HG02884 (cell line): ENCODE results near the gene GPS1.

Source experiments
- ATAC-seq: cut with Tn5 transposase; IDR thresholded peaks from one replicate; pipeline ENCODE4 v1.9.1; 2021; ENCODE audit warnings: mild to moderate bottlenecking, moderate library complexity; ENCODE audit not compliant: unreplicated experiment

GPS1 gene

DNA sequence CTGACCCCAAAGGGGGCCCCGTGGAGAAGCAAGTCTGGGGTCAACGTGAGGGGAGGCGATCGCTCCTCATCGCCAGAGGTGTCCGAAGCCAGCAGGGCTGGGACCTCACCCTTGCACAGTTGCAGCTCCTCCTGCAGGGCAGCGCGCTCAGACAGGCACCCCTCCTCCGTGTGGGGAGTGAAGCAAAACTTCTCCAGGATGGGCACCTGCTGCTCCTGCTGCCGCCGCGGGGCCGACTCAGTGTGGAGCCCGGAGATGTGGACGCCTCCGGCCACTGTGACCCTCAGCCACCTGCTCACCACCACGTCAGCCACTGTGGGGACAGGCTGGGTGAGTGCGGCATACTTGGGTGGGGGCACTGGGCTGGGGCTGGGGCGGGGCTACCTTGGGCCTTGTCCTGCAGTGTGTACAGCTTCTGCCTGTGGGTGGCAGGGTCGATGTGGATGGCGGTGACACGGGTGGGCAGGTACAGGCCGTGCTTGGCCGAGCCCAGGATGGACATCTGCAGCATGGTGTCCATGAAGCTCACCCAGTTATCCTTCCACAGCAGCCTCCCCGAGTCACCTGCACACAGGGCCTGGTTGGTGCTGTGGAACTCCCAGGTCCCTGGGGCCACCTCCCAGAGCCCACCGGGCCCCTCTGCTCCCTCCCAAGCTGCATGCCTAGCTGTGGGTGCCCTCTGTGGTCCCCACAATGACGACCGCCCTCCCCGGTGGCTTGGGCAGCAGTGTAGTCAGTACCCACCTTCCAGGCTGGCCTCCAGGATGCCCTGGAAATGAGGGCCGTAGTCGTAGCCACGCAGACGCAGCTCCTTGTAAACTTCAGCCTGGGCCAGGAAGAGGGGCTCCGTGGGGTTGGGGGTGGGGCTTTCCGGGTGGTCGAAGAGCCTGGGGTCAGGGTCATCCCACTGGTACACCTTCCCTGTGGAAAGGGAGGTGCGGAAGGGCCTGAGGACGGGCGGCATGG is 35.5 kb downstream of the GPS1 start:
- ATAC-seq: no peak

DNA sequence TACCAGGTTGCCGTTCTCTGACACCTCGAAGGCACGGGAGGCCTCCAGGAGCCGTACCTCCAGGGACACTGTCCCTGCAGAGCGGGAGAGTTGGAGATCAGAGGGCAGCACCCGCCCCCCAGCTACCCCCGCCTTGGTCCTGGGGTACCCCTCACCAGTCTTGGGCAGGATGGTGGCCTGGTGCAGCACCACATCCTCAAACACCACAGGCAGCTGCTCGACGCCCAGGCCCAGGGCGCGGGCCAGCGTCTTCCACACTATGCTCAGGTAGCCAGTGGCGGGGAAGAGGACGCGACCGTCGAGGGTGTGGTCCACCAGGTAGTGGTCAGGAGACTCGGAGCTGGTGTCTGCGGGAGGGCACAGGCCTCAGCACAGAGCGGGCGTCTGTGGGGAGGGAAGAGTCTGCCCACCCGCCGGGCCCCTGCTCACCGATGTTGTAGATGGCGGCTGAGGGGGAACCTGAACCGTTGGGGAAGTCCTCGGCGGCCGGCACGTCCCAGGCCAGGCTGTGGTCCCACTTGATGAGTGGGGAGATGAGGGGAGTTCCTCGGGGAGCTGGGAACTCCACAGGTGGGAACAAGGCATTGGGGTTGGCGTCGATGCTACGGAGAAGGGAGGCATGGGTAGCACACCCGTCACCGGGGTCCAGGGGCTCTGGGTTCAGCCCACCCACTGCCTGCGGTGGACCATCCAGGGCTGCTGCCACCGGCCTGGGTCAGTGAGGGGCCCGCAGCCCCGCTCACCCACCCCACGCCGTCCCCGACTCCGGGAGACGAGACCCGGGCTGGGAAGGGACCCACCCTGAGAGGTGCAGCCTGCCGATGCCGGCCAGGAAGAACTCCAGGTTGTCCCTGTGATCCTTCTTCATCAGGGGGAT is 36.5 kb downstream of the GPS1 start:
- no peak for ATAC-seq

DNA sequence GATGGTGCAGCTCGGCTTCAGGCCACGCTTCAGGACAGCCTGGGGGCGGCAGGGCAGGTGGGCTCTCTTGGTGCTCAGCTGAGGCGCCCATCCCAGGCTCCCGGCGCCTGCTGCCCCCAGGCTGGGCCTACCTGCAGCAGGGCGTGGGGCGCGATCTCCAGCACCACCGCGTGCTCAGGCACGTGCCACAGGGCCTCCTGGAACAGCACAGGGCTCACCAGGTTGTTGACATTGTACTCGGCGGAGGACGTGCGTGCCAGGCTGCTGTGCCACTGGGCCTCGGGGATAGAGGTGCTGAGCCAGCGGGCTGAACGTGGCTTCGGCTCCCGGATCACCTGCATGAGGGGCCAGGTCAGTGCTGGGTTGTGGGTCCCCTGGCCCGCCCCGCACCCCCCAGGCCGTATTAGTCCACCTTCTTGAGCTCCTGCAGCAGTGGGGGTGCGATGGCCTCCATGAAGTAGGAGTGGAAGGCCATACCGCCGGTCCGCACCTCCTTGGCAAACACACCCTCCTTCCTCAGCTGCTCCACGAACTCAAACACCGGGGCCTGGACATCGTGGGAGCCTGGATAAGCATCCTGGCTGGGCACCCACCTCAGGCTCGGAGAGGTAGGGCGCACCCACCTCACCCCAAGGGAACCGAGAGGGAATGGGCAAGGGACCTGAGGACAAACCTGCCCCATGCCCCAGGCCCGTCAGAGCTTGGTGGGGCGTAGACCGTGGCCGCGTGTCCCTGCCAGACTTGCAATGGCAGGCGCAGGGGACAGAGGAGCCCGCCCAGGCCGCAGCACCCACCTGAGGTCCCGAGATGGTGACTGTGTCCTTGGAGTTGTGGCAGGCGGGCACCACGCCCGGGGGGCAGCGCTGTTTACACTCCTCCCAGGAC is 37.4 kb downstream of the GPS1 start:
- ATAC-seq: no peak

DNA sequence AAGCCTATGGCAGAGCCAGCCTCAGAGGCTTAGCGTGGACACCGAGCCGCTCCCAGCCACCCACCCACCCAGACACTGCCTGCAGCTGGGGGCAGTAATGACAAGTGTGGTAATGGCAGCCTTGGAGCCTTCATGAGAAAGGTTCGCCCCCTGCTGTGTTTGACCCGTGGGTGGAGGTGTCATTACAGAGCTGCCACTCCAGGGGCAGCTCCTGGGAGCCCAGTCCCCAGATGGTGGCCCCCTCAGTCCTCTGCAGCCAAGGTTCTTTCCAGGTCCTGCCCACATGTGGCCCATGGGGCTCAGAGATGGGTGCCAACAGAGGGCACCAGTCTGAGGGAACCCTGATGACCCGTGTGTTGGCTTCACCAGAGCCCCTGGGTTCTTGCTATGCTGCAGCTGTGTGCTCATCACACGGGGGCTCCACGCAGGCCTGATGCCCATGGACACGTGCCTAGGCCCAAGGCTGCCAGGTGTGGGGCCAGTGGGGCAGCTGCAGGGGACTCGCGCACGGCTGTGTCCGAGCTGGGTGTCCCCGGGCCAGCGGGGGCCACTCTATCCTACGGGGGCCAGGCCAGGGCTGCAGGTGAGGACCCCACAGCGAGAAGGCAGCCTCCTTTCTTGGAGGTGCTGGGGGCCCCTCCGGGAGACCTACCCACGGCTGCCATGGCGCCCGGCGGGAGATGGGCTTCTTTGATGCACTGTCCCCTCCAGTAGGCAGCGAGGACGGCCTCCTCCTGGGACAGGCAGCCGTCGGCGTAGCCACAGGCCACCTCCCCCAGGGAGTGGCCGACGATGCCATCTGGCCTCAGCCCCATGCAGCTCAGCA is 38.2 kb downstream of the GPS1 start:
- ATAC-seq: no peak

DNA sequence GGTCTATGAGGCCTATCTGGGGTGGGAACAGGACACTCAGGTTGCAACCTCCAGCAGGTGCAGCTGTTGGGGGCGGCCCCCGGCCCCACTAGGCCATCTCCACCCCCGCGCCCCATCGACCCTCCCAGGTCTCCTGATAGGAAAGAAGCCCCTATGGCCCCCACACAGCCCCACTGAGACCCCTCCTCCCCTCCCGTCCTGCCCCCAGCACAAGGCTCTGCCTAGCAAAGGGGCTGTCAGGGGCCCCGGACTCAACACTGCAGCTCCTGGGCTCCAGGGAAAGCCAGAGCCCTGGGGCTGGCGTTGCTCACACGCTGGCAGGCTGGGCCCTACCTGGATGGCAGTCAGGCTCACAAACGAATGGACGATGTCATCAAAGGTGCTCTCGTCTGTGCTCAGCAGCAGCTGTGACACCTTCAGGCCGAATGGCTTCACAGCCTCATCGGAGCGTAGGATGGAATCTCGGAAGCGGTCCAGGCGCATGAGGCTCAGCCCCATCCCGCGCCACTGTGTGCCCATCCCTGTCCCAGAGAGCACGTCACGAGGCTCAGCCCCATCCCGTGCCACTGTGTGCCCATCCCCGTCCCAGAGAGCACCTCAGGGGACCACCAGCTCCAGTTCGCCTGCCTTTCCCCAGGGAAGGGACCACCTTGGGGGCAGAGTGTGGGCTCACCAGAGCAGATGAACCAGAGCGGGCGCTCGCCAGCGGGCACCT is 39.0 kb downstream of the GPS1 start:
- no peak for ATAC-seq

DNA sequence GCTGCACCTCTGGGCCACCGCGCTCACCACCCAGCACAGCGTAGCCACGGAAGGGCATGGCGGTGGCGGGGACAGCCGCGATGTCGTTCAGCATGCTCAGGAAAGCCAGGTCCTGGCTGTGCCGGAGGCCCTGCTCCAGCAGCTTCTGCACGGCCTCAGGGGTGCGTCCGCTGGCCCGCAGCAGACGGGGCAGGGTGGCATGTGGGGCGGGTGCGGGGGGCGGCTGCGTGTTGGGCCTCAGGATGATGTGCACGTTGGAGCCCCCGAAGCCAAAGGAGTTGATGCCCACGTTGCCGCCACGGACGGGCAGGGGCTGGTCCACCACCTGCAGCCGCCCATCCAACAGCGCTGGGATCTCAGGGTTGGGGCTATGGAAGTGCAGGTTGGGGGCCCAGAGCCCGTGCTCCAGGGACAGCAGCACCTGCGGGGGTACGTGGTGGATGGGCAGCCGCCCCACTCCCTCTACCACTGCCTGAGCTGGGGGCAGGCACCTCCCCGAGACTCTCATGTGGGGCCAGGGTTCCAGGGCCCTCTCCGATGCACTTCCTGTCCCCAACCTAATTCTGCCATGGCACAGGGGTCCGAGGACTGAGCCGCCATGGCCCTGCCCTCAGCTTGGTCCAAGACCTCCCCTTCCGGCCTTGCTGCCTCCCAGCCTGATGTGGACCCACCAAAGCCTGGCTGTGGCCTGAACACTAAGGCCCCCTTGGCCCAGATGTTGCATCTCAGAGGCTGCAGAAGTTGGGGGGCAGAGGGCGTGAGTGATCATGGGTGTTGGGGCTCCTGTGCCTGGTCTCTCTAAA is 39.8 kb downstream of the GPS1 start:
- no peak for ATAC-seq

GRCh38 chr17:82092094-82092586 is 40.4 kb downstream of the GPS1 start:
- ATAC-seq: no peak

DNA sequence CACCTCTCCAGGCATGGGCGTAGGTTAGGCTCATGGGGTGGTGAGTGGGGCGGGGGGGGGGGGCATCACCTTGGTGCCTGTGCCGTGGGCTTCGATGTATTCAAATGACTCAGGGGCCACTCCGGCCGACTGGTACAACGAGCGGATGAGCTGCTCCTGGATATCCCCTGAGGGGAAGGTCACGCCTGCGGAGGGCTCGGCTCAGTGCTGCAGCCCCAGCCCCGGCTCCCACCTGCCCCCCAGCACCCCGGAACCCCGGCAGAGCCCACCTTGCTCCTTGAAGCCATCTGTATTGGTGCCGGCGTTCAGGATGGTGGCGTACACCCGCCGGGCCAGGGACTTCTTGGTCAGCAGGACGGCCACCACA is 40.9 kb downstream of the GPS1 start:
- no peak for ATAC-seq

- ATAC-seq: no peak
Observed at GRCh38 chr17:82092995-82093751, 41.5 kb downstream of the GPS1 start.

GRCh38 chr17:82094931-82095776 is 43.5 kb downstream of the GPS1 start:
- no peak for ATAC-seq

GRCh38 chr17:82095777-82096708 is 44.3 kb downstream of the GPS1 start:
- ATAC-seq: no peak

DNA sequence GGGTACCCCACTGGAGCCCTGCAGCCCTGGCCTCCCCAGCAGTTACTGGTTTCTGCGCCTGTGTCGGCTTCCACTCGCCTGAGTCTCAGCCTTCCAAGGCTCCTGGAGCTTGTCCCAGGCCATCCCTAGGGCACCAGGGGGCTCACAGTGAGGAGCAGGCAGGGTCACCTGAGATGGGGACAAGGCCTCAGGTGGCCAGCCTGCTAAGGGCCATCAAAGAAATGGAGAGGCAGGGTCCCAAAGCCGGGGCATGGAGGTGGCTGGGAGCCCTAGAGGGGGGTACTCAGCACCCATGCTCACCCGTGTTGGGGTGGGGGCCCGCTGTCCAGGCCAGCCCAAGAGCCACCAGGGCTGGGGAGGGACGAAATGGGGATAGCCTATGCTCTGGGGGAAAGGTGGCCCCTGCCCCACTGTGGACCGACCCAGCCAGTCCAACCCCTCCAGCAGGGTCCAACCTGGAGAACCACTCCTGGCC is 45.0 kb downstream of the GPS1 start:
- ATAC-seq: no peak

DNA sequence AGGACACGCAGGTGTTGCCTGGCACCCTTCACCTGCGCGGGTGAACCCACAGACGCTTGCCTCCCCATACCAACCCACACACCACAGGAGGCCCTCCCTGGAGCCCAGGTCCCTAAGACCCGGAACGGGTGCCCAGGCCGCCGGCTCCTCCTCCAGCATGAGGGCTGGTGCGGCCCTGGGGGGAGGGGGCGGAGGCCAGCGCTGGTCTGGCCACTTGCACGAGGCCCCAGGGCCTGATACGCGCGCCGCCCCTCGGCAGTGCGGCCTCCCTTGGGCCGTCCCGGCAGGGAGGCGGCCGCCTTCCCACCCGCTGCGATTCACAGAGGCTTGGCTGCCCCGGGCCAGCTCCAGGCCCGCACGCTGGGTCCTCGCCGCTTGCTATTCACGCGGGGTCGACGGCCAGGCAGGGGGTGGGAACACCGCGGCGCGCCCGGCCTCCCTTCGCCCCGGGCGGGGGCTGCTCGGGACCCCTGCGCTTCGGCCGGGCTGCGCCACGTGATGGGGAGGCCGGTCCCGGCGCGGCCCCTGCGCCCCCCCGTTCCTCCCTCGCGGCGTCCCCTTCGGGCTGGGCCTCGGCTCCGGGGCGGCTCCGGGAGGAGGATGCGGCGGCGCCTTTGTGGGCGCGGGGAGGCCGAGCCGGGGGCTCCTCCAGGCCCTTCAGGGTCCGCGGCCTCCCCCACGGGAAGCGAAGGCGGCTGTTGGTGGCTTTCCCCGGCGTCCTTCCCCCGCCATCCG is 45.7 kb downstream of the GPS1 start:
- no peak for ATAC-seq

DNA sequence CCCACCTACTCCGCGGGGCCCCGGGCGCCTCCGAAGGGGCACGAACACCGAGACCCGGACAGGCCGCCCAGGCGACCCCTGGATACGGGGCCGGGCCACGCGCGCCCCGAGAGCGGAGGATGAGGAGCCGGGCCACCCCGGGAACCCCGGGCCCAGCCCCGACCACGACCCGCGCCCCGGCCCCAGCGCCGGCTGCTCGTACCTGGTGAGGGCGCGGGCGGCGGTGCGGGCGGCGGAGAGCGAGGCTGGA is 46.1 kb downstream of the GPS1 start:
- peak; percentile 13 for ATAC-seq
